ENCODE results near the gene AOPEP. TPM values are rescaled to one million over a fixed set of nuclear protein-coding genes. Genes with fewer than 3 reads are reported as not detected.

Gene AOPEP
- total and polyA plus RNA-seq, 9 of the 15 experiments (the other 6 are each of a cell fraction or from before 2014, with no cell fraction given): 4.5 to 19.3 (median 13.5) TPM

DNA sequence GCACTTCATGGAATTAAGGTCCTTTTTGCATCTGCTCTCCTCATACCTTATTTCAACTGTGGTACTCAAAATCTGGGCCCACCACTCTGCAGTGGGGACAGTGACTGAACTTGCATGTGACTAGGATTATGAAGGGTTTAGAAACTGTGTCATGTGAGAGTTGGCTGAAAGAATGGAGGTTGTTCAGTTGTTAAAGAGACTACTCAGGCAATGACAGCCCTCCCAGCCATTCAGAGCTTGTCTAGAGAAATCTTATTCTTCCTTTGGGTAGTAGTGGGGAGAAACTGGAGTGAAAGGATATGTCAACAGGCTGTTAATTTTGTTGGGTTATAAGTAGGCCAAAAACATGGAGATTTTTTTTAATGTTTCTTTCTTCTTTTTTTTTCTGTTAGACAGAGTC is 10.3 kb downstream of the AOPEP start:
- H2AFZ ChIP-seq (ENCODE audit: low read depth, low read length): no peak overlapping the region
- H3K9me1 ChIP-seq (ENCODE audit: control insufficient read depth, insufficient read depth, low read length): no peaks in the 10 kb centered on the region
- H3K9me3 ChIP-seq (replicated peaks; ENCODE audit: control insufficient read depth, insufficient read depth, low read depth, low read length): no peaks in the 10 kb centered on the region; the same call in 1 of the 2 replicates
- no peaks in the 10 kb centered on the region for H3K27me3 ChIP-seq (ENCODE audit: control insufficient read depth in 2 of 2, insufficient read depth in 2 of 2, low read length in 2 of 2)
- H3K9ac ChIP-seq (ENCODE audit: insufficient read depth in 1 of 2, low read depth in 2 of 2, low read length in 2 of 2): no peak overlapping the region
- peaks cover 3 to 13% of the 10 kb centered on the region in 2 experiments; a peak in 3 of 5 replicates for H3K4me1 ChIP-seq (replicated peaks in 1 of 2; ENCODE audit: control insufficient read depth in 2 of 2, insufficient read depth in 2 of 2, low read length in 2 of 2)
- DNase-seq (ENCODE audit: extremely low read depth in 1 of 4, low spot score in 3 of 4) (no peak), ATAC-seq (no peak), FAIRE-seq (no peak)
- ChIA-PET CTCF (ENCODE audit: low intra/inter-chr PET ratio) (no interaction called here), POLR2A (interaction anchor here (0.6 to 1.0 kb wide), 2 partner anchors 9 to 336 kb away, joined by 3 to 4 read pairs; no protein-coding TSS in a partner anchor)
- in situ Hi-C loops (cut with MboI) (no loop called here), intact Hi-C loops (cut with micrococcal nuclease) (no loop called here)
- no peak overlapping the region for H3K4me2 ChIP-seq (ENCODE audit: insufficient read depth, low read length)
- H3K27ac ChIP-seq (ENCODE audit: extremely low read depth, low read depth, low read length): no peak overlapping the region
- H3K36me3 ChIP-seq (ENCODE audit: control insufficient read depth, insufficient read depth, low read length): no peaks in the 10 kb centered on the region
- H3K4me3 ChIP-seq: no peak overlapping the region
- no TSS peak for BruUV-seq (replicated peaks)
- 0 out of 3 replicates have a peak, but pooled peaks cover 2% of the 10 kb centered on the region for H3K79me2 ChIP-seq (ENCODE audit: control insufficient read depth, insufficient read depth, low read length)
- H4K20me1 ChIP-seq (replicated peaks; ENCODE audit: control insufficient read depth, insufficient read depth, low read length): no peaks in the 10 kb centered on the region
- no peak for TF ChIP-seq KLF6 (CRISPR knock-in tag; IDR thresholded peaks at IDR 0.05; ENCODE audit: borderline replicate concordance)
- no peak for TF ChIP-seq ZNF77 (CRISPR knock-in tag; IDR thresholded peaks at IDR 0.05)
- no peak for TF ChIP-seq DDX20 (tag; IDR thresholded peaks at IDR 0.05; ENCODE audit: low read depth)
- TF ChIP-seq ZNF561 (CRISPR knock-in tag; conservative IDR thresholded peaks at IDR 0.05): no peak
- no peak for TF ChIP-seq CREB1 (IDR thresholded peaks at IDR 0.05)
- TF ChIP-seq CREB1 (CRISPR knock-in tag; IDR thresholded peaks at IDR 0.05): no peak
- no peak for TF ChIP-seq HOMEZ (CRISPR knock-in tag; IDR thresholded peaks at IDR 0.05)
- TF ChIP-seq ZEB2 (IDR thresholded peaks at IDR 0.05): no peak
- TF ChIP-seq CEBPG (CRISPR knock-in tag; IDR thresholded peaks at IDR 0.05): no peak
- TF ChIP-seq CEBPG (tag; conservative IDR thresholded peaks at IDR 0.05 in 1 of 2, IDR thresholded peaks at IDR 0.05 in 1 of 2): no peak
- no peak for TF ChIP-seq TOE1 (IDR thresholded peaks at IDR 0.05; ENCODE audit: borderline replicate concordance)
- no peak for TF ChIP-seq TOE1 (CRISPR knock-in tag; IDR thresholded peaks at IDR 0.05; ENCODE audit: borderline replicate concordance, low read depth)
- TF ChIP-seq, protein P1, sequence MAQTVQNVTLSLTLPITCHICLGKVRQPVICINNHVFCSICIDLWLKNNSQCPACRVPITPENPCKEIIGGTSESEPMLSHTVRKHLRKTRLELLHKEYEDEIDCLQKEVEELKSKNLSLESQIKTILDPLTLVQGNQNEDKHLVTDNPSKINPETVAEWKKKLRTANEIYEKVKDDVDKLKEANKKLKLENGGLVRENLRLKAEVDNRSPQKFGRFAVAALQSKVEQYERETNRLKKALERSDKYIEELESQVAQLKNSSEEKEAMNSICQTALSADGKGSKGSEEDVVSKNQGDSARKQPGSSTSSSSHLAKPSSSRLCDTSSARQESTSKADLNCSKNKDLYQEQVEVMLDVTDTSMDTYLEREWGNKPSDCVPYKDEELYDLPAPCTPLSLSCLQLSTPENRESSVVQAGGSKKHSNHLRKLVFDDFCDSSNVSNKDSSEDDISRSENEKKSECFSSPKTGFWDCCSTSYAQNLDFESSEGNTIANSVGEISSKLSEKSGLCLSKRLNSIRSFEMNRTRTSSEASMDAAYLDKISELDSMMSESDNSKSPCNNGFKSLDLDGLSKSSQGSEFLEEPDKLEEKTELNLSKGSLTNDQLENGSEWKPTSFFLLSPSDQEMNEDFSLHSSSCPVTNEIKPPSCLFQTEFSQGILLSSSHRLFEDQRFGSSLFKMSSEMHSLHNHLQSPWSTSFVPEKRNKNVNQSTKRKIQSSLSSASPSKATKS (CRISPR knock-in tag; IDR thresholded peaks at IDR 0.05): no peak
- no peak for TF ChIP-seq ARID3A (IDR thresholded peaks at IDR 0.05; ENCODE audit: borderline replicate concordance, low read depth, low read length)
- TF ChIP-seq ZBED1 (IDR thresholded peaks at IDR 0.05): no peak
- TF ChIP-seq, protein P2, sequence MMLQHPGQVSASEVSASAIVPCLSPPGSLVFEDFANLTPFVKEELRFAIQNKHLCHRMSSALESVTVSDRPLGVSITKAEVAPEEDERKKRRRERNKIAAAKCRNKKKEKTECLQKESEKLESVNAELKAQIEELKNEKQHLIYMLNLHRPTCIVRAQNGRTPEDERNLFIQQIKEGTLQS (IDR thresholded peaks at IDR 0.05): no peak
- TF ChIP-seq, protein P2 (CRISPR knock-in tag; conservative IDR thresholded peaks at IDR 0.05): no peak
- TF ChIP-seq NRF1 (conservative IDR thresholded peaks at IDR 0.05 in 1 of 2, IDR thresholded peaks at IDR 0.05 in 1 of 2): no peak

Measured in K562 (cell line).